Smooth muscle cell (in vitro differentiated cells): ENCODE data around the gene TOM1L2. TPM values are rescaled to one million over a fixed set of nuclear protein-coding genes. Genes with fewer than 3 reads are reported as not detected.
A peak's percentile ranks its signal among the peaks of the same experiment; 100 is the strongest.

Experiments used
- DNase-seq: peaks from one replicate; lab custom pipeline; 2025; ENCODE audit not compliant: unreplicated experiment; lab: John Stamatoyannopoulos, UW
- H2AFZ ChIP-seq: fragments of 200-600 bp; sonication (generic); 2 replicates; pipeline ENCODE4 v1.6.0; 2016; ENCODE audit warnings: antibody characterized with exemption, low read depth, mild to moderate bottlenecking
- H3F3A ChIP-seq: fragments of 200-600 bp; sonication (generic); 2 replicates; pipeline ENCODE4 v1.6.0; 2017; ENCODE audit warnings: antibody characterized with exemption, low read depth
- H3K27ac ChIP-seq: fragments of 200-600 bp; sonication (generic); 2 replicates; pipeline ENCODE4 v1.5.1; 2016; ENCODE audit warnings: low read depth, mild to moderate bottlenecking
- H3K27me3 ChIP-seq: fragments of 200-600 bp; sonication (generic); 2 replicates; pipeline ENCODE4 v1.6.1; 2016; ENCODE audit warnings: low read depth, mild to moderate bottlenecking
- H3K36me3 ChIP-seq: fragments of 200-600 bp; sonication (generic); 2 replicates; pipeline ENCODE4 v1.5.1; 2016; ENCODE audit warnings: low read depth
- H3K4me1 ChIP-seq: fragments of 200-600 bp; sonication (generic); 2 replicates; pipeline ENCODE4 v1.5.1; 2016; ENCODE audit warnings: low read depth
- H3K4me2 ChIP-seq: fragments of 200-600 bp; sonication (generic); 2 replicates; pipeline ENCODE4 v1.6.0; 2016; ENCODE audit warnings: mild to moderate bottlenecking
- H3K4me3 ChIP-seq: fragments of 200-600 bp; sonication (generic); 2 replicates; pipeline ENCODE4 v1.5.1; 2016; ENCODE audit warnings: mild to moderate bottlenecking
- H3K79me2 ChIP-seq: fragments of 200-600 bp; sonication (generic); 2 replicates; pipeline ENCODE4 v1.6.0; 2016; ENCODE audit warnings: low read depth, mild to moderate bottlenecking
- H3K9ac ChIP-seq: fragments of 200-600 bp; sonication (generic); 2 replicates; pipeline ENCODE4 v1.6.0; 2016; ENCODE audit warnings: low read depth
- H3K9me3 ChIP-seq: fragments of 200-600 bp; sonication (generic); replicated peaks from 2 replicates; pipeline ENCODE4 v1.5.1; 2016; ENCODE audit warnings: low read depth
- H4K20me1 ChIP-seq: fragments of 200-600 bp; sonication (generic); 2 replicates; pipeline ENCODE4 v1.6.0; 2016; ENCODE audit warnings: low read depth
- CTCF ChIP-seq: fragments of 200-600 bp; sonication (generic); IDR thresholded peaks from 2 replicates; pipeline ENCODE4 v1.5.1; 2017; ENCODE audit warnings: borderline replicate concordance, mild to moderate bottlenecking, antibody characterized with exemption; ENCODE audit not compliant: insufficient read depth, poor library complexity, severe bottlenecking
- WGBS: methylation state at CpG from one replicate; pipeline ENCODE4 v1.1.7; 2016; ENCODE audit warnings: low lambda C conversion rate; 5-methylcytosine and 5-hydroxymethylcytosine counted together
- polyA plus RNA-seq: library from polyadenylated mRNA; unstranded; fragments of >200 nt; fragmentation: Nextera tagmentation; extraction: Ambion mirVana; gene quantifications from 2 replicates; pipeline ENCODE4 v1.2.1, GENCODE V29; 2016
- total RNA-seq: library from RNA; depleted of rRNA; stranded (reverse); fragments of >200 nt; gene quantifications from 2 replicates; pipeline ENCODE4 v1.2.3, GENCODE V29; 2014

Gene TOM1L2
- total and polyA plus RNA-seq, 2 experiments from 2014 or later = 20.3 to 27.0 TPM

GRCh38 chr17:17937958-17938357 lies 34.2 kb downstream of the TOM1L2 start:
- TF ChIP-seq CTCF = no peak
- H3K4me2 ChIP-seq = peak overlapping the region; percentile 74

GRCh38 chr17:17937201-17937853 lies 34.9 kb downstream of the TOM1L2 start:
- Histone ChIP-seq H3K27ac (peak overlapping the region; percentile 98), H3K9ac (peak overlapping the region; percentile 73), H3K79me2 (peaks cover 42% of the 10 kb centered on the region), H3K36me3 (no peaks in the 10 kb centered on the region), H3K9me3 (no peaks in the 10 kb centered on the region), H4K20me1 (peaks cover 77% of the 10 kb centered on the region), H3F3A (peaks cover 48% of the 10 kb centered on the region), H3K27me3 (no peaks in the 10 kb centered on the region), H3K4me1 (peaks cover 60% of the 10 kb centered on the region), H3K4me3 (no peak overlapping the region), H2AFZ (no peak overlapping the region), H3K4me2 (peak overlapping the region; percentile 74)
- WGBS = 47% methylated on average over 4 of the region's 4 CpGs
- DNase-seq = no peak
- no peak for TF ChIP-seq CTCF

More at GRCh38 chr17:17937958-17938357, 34.2 kb downstream of the TOM1L2 start:
- H3K9me3 ChIP-seq = no peaks in the 10 kb centered on the region
- H2AFZ ChIP-seq = no peak overlapping the region
- no peak for DNase-seq
- no peaks in the 10 kb centered on the region for H3K36me3 ChIP-seq
- H4K20me1 ChIP-seq = peaks cover 78% of the 10 kb centered on the region
- H3K27ac ChIP-seq = peak overlapping the region; percentile 98
- H3F3A ChIP-seq = peaks cover 52% of the 10 kb centered on the region
- H3K27me3 ChIP-seq = no peaks in the 10 kb centered on the region
- H3K9ac ChIP-seq = peak overlapping the region; percentile 73
- H3K79me2 ChIP-seq = peaks cover 40% of the 10 kb centered on the region
- H3K4me3 ChIP-seq = no peak overlapping the region
- 85% methylated on average over 5 of the region's 5 CpGs for WGBS
- H3K4me1 ChIP-seq = peaks cover 65% of the 10 kb centered on the region

GRCh38 chr17:17935321-17936271 lies 36.6 kb downstream of the TOM1L2 start:
- H2AFZ ChIP-seq = no peak overlapping the region
- H4K20me1 ChIP-seq = peaks cover 62% of the 10 kb centered on the region
- H3K4me2 ChIP-seq = peak overlapping the region; percentile 74
- TF ChIP-seq CTCF = no peak
- no peak overlapping the region for H3K4me3 ChIP-seq
- H3K27ac ChIP-seq = peak overlapping the region; percentile 98
- no peaks in the 10 kb centered on the region for H3K36me3 ChIP-seq
- no peaks in the 10 kb centered on the region for H3K27me3 ChIP-seq
- 22% methylated on average over 6 of the region's 6 CpGs for WGBS
- peaks cover 37% of the 10 kb centered on the region for H3F3A ChIP-seq
- peaks cover 57% of the 10 kb centered on the region for H3K4me1 ChIP-seq
- peaks cover 45% of the 10 kb centered on the region for H3K79me2 ChIP-seq
- peak overlapping the region; percentile 74 for H3K9ac ChIP-seq
- DNase-seq = no peak
- H3K9me3 ChIP-seq = no peaks in the 10 kb centered on the region
